SH-SY5Y (cell line): Measurements from ENCODE around the gene WFIKKN1.

ENCODE experiments used
- GATA2 ChIP-seq: IDR thresholded peaks from 2 replicates; pipeline ENCODE4 v1.6.1; 2011; ENCODE audit warnings: mild to moderate bottlenecking, low read depth, low read length
- GATA3 ChIP-seq: IDR thresholded peaks from 2 replicates; pipeline ENCODE4 v1.6.1; 2011; ENCODE audit warnings: low read depth, mild to moderate bottlenecking, low read length, moderate library complexity

DNA sequence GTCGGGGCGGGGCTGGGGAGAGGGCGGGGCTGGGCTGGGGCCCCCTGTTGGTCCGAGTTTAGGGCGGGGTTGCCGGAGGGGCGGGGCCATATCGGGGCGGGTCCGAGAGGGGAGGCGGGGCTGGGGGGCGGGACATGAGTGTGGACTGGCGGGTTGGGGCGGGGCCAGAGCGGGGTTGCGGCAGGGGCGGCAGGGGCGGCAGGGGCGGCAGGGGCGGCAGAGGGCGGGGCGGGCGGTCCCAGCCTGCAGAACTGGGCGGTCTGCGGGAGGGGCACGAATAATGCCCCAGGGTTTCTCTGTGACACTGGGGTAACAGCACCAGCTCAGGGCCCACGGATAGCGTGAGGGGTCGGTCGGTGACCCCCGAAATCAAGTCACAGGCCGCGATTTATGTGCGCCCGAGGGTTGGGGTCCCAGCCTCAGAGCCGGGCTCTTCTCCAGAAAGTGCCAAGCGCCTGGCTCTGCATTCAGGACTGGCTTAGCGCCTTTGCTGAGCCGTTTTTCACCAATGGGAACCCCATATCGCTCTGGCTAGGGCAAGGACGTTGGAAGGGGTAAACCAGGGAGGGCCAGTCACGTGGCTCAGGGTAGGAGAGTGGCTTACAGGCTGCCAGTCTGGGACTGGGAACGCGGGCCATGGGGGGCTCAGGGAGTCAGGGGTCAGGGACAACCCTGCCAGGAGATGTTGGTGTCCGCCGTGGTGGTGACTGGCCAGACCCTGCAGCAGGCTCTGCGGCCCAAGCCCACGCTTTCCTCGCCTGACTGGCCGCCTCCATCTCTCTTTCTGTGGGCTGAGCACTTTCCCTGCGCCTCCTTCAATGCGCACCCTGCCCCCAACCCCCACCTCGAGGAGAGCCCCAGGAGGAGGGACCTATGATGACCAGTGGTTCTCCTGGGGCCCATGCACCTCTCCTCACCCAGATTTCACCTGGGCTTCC lies 6.6 kb downstream of the WFIKKN1 start:
- no peak for TF ChIP-seq GATA3
- no peak for TF ChIP-seq GATA2
